C4-2B (cell line): ENCODE measurements around the gene HOMER3.

ENCODE experiments used
- CTCF ChIP-seq: fragments of 450-650 bp; conservative IDR thresholded peaks from 2 replicates; pipeline ENCODE4 v1.5.1; 2017; ENCODE audit warnings: mild to moderate bottlenecking
- ZFX ChIP-seq: fragments of 450-650 bp; IDR thresholded peaks from 2 replicates; pipeline ENCODE4 v1.6.1; 2017

DNA sequence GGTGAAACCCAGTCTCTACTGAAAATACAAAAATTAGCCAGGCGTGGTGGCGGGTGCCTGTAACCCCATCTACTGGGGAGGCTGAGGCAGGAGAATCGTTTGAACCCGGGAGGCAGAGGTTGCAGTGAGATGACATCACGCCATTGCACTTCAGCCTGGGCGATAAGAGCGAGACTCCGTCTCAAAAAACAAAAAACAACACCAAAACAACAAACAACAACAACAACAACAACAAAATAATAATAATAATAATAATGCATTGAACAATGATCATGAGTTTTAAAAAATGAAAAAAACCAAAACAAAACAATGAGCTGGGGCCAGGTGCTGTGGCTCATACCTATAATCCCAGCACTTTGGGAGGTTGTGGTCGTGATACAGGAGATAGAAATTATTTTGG, 23.1 kb upstream of the HOMER3 start:
- no peak for TF ChIP-seq CTCF
- no peak for TF ChIP-seq ZFX
